Activated B cell treated with CpG ODN at 0.5 μM for 24 hours (primary cell): ENCODE results near the gene SLC7A4. TPM values are rescaled to one million over a fixed set of nuclear protein-coding genes. Genes with fewer than 3 reads are reported as not detected.

Source experiments
- ATAC-seq: fragments of 200-7000 bp; cut with Tn5 transposase; one replicate; pipeline ENCODE4 v1.10.0; 2021; ENCODE audit warnings: low read depth, mild to moderate bottlenecking, moderate library complexity
- CTCF ChIA-PET: fragments of 350-600 bp; sonication (Branson Sonifier 250); formaldehyde crosslinking; loops from one replicate; lab custom pipeline; 2021; ENCODE audit warnings: antibody characterized with exemption; lab: Charles Lee
- POLR2A ChIA-PET: fragments of 350-600 bp; sonication (Branson Sonifier 250); formaldehyde crosslinking; loops from one replicate; lab custom pipeline; 2021; ENCODE audit warnings: antibody characterized with exemption; lab: Charles Lee
- DNase-seq: peaks from one replicate; pipeline ENCODE4 v3.0.0; 2022
- H3K27ac Mint-ChIP-seq: one replicate; pipeline ENCODE4 v1.8.0; 2020; ENCODE audit warnings: mixed read lengths
- H3K27me3 Mint-ChIP-seq: one replicate; pipeline ENCODE4 v1.8.0; 2021; ENCODE audit warnings: mixed read lengths
- H3K36me3 Mint-ChIP-seq: one replicate; pipeline ENCODE4 v1.8.0; 2021; ENCODE audit warnings: low read depth, mixed read lengths
- H3K4me1 Mint-ChIP-seq: one replicate; pipeline ENCODE4 v1.8.0; 2021; ENCODE audit warnings: mixed read lengths
- H3K4me3 Mint-ChIP-seq: one replicate; pipeline ENCODE4 v1.8.0; 2020; ENCODE audit warnings: mild to moderate bottlenecking, mixed read lengths
- H3K9me3 Mint-ChIP-seq: one replicate; pipeline ENCODE4 v1.8.0; 2020; ENCODE audit warnings: mixed read lengths
- CTCF ChIP-seq: fragments of 200-600 bp; IDR thresholded peaks from one replicate; pipeline ENCODE4 v1.8.0; 2022; ENCODE audit warnings: antibody characterized with exemption, mild to moderate bottlenecking
- intact Hi-C: fragments of 100-400 bp; cut with micrococcal nuclease; formaldehyde crosslinking; loops from one replicate; pipeline ENCODE4 v1.15.1; 2024
- total RNA-seq: library from RNA; stranded (reverse); gene quantifications from 2 replicates; pipeline ENCODE4 v1.2.3, GENCODE V29; 2022

The SLC7A4 gene
- total RNA-seq, 1 donor from 2014 or later: not detected

- H3K9me3 Mint-ChIP-seq: no peaks in the 10 kb centered on the region
- H3K27me3 Mint-ChIP-seq: no peaks in the 10 kb centered on the region
- DNase-seq: no peak
- H3K27ac Mint-ChIP-seq: no peak overlapping the region
- no peak for TF ChIP-seq CTCF
- H3K4me3 Mint-ChIP-seq: no peak overlapping the region
- H3K36me3 Mint-ChIP-seq: peaks cover 56% of the 10 kb centered on the region
- CTCF ChIA-PET: no interaction called here
- peaks cover 2% of the 10 kb centered on the region for H3K4me1 Mint-ChIP-seq
- intact Hi-C loops: no loop called here
- no peak for ATAC-seq
- POLR2A ChIA-PET: interaction anchor here (1.4 kb wide), 1 partner anchor 9 kb away, joined by 4 read pairs; the partner anchor contains the start of gene LZTR1
Measured at GRCh38 chr22:20991252-20992055, 40.9 kb downstream of the SLC7A4 start.

GRCh38 chr22:20990184-20991180 lies 41.9 kb downstream of the SLC7A4 start:
- ChIA-PET CTCF (interaction anchor here (0.6 kb wide), 1 partner anchor 33 kb away, joined by 3 read pairs; no protein-coding TSS in a partner anchor), POLR2A (interaction anchor here (1.4 kb wide), 1 partner anchor 8 kb away, joined by 4 read pairs; the partner anchor contains the start of gene LZTR1)
- Mint-ChIP-seq H3K9me3 (no peaks in the 10 kb centered on the region), H3K4me1 (peaks cover 2% of the 10 kb centered on the region), H3K4me3 (no peak overlapping the region), H3K27me3 (no peaks in the 10 kb centered on the region), H3K27ac (no peak overlapping the region), H3K36me3 (peaks cover 55% of the 10 kb centered on the region)
- DNase-seq (no peak), ATAC-seq (no peak)
- intact Hi-C loops: no loop called here
- no peak for TF ChIP-seq CTCF

GRCh38 chr22:20989323-20990138 lies 42.8 kb downstream of the SLC7A4 start:
- TF ChIP-seq CTCF: no peak
- Mint-ChIP-seq H3K27me3 (no peaks in the 10 kb centered on the region), H3K9me3 (no peaks in the 10 kb centered on the region), H3K27ac (no peak overlapping the region), H3K4me3 (no peak overlapping the region), H3K4me1 (peaks cover 2% of the 10 kb centered on the region), H3K36me3 (peaks cover 50% of the 10 kb centered on the region)
- POLR2A ChIA-PET: interaction anchor here (1.4 kb wide), 1 partner anchor 7 kb away, joined by 4 read pairs; the partner anchor contains the start of gene LZTR1
- CTCF ChIA-PET: no interaction called here
- intact Hi-C loops: no loop called here
- DNase-seq (no peak), ATAC-seq (no peak)

- no peak for ATAC-seq
- Mint-ChIP-seq H3K4me3 (no peak overlapping the region), H3K4me1 (peaks cover 3% of the 10 kb centered on the region), H3K27ac (no peak overlapping the region), H3K9me3 (no peaks in the 10 kb centered on the region), H3K27me3 (no peaks in the 10 kb centered on the region), H3K36me3 (peaks cover 54% of the 10 kb centered on the region)
- CTCF ChIA-PET: no interaction called here
- POLR2A ChIA-PET: no interaction called here
- intact Hi-C loops: no loop called here
- no peak for TF ChIP-seq CTCF
- DNase-seq: no peak
Measured at GRCh38 chr22:20988573-20989322, 43.6 kb downstream of the SLC7A4 start.
